T-helper 1 cell (primary cell): ENCODE measurements around the gene SLC17A5.
"Not testable (repeated sequence)": the region's sequence is repeated elsewhere in the genome, so short reads cannot be mapped to it uniquely, and the experiment has no call there.

Experiments
- DNase-seq, 5 donors: peaks; one replicate each; pipeline ENCODE4 v3.0.0-alpha.2; 2012 to 2020

The SLC17A5 gene

GRCh38 chr6:73565767-73566485 lies 87.9 kb downstream of the SLC17A5 start:
- DNase-seq = no peak

- DNase-seq = no peak
Measured at GRCh38 chr6:73564578-73565345, 89.0 kb downstream of the SLC17A5 start.

- DNase-seq = no peak
Measured at GRCh38 chr6:73562558-73562957, 91.2 kb downstream of the SLC17A5 start.

GRCh38 chr6:73560853-73561407 lies 92.9 kb downstream of the SLC17A5 start:
- no peak for DNase-seq

- DNase-seq = no peak
Measured at GRCh38 chr6:73560182-73560732, 93.5 kb downstream of the SLC17A5 start.

- not testable (repeated sequence) for DNase-seq
Measured at GRCh38 chr6:73559399-73559794, 94.4 kb downstream of the SLC17A5 start.

- no peak for DNase-seq
Measured at GRCh38 chr6:73558624-73559398, 95.0 kb downstream of the SLC17A5 start.

GRCh38 chr6:73556836-73557235 lies 97.0 kb downstream of the SLC17A5 start:
- no peak for DNase-seq

GRCh38 chr6:73555380-73555949 lies 98.3 kb downstream of the SLC17A5 start:
- DNase-seq = not testable (repeated sequence)

- DNase-seq = not testable (repeated sequence)
Measured at GRCh38 chr6:73551115-73551514, 102.7 kb downstream of the SLC17A5 start.

- no peak for DNase-seq
Measured at GRCh38 chr6:73548458-73549446, 105.0 kb downstream of the SLC17A5 start.

- no peak for DNase-seq
Measured at GRCh38 chr6:73547036-73547435, 106.8 kb downstream of the SLC17A5 start.
